ENCODE data around the gene TRAPPC2L.

TRAPPC2L gene

GRCh38 chr16:88861359-88861758 lies 4.4 kb downstream of the TRAPPC2L start:
- Histone ChIP-seq H3K36me3 (peaks cover 31% of the 10 kb centered on the region), H3K27ac (no peak overlapping the region), H3K9me3 (no peaks in the 10 kb centered on the region), H3K27me3 (no peaks in the 10 kb centered on the region), H3K4me3 (ENCODE audit: low read depth in 1 of 2, low read length in 1 of 2) (no peak overlapping the region), H3K4me1 (ENCODE audit: control insufficient read depth in 1 of 2, insufficient read depth in 1 of 2, low read depth in 1 of 2, low read length in 1 of 2) (peaks cover 22 to 27% of the 10 kb centered on the region in 2 experiments)
- TF ChIP-seq CTCF (IDR thresholded peaks at IDR 0.05): no peak

- Histone ChIP-seq H3K9me3 (no peaks in the 10 kb centered on the region), H3K27ac (no peak overlapping the region), H3K36me3 (peaks cover 31% of the 10 kb centered on the region), H3K4me1 (ENCODE audit: control insufficient read depth in 1 of 2, insufficient read depth in 1 of 2, low read depth in 1 of 2, low read length in 1 of 2) (peaks cover 14 to 18% of the 10 kb centered on the region in 2 experiments), H3K4me3 (ENCODE audit: low read depth in 1 of 2, low read length in 1 of 2) (no peak overlapping the region), H3K27me3 (no peaks in the 10 kb centered on the region)
- no peak for TF ChIP-seq CTCF (IDR thresholded peaks at IDR 0.05)
Measured at GRCh38 chr16:88862968-88863367, 6.0 kb downstream of the TRAPPC2L start.

- Histone ChIP-seq H3K4me1 (ENCODE audit: control insufficient read depth in 1 of 2, insufficient read depth in 1 of 2, low read depth in 1 of 2, low read length in 1 of 2) (peaks cover 9 to 13% of the 10 kb centered on the region in 2 experiments), H3K4me3 (ENCODE audit: low read depth in 1 of 2, low read length in 1 of 2) (no peak overlapping the region), H3K27me3 (no peaks in the 10 kb centered on the region), H3K36me3 (peaks cover 31% of the 10 kb centered on the region), H3K9me3 (no peaks in the 10 kb centered on the region), H3K27ac (no peak overlapping the region)
- no peak for TF ChIP-seq CTCF (IDR thresholded peaks at IDR 0.05)
Measured at GRCh38 chr16:88863426-88863825, 6.5 kb downstream of the TRAPPC2L start.

GRCh38 chr16:88864099-88864498 lies 7.2 kb downstream of the TRAPPC2L start:
- Histone ChIP-seq H3K4me1 (ENCODE audit: control insufficient read depth in 1 of 2, insufficient read depth in 1 of 2, low read depth in 1 of 2, low read length in 1 of 2) (peaks cover 2 to 6% of the 10 kb centered on the region in 2 experiments), H3K27me3 (peaks cover 3% of the 10 kb centered on the region), H3K27ac (no peak overlapping the region), H3K4me3 (ENCODE audit: low read depth in 1 of 2, low read length in 1 of 2) (no peak overlapping the region), H3K36me3 (peaks cover 31% of the 10 kb centered on the region), H3K9me3 (no peaks in the 10 kb centered on the region)
- no peak for TF ChIP-seq CTCF (IDR thresholded peaks at IDR 0.05)

DNA sequence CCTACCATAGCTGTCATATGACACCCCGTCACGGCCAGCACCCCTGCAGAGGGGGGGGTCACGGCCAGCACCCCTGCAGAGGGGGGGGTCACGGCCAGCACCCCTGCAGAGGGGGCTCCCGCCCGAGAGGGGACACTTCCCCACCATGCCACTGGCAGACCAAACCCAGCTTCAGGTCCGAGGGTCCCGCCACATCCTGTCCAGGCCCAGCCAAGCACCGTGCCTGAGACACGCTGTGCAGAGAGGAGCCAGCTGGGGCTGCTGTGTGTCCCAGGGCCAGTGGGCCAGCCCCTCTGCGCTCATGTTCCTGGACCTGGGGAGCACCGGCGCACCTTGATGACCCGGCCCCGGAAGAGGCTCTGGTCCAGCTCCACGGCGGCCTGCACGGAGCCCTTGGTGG lies 7.6 kb downstream of the TRAPPC2L start:
- TF ChIP-seq CTCF (IDR thresholded peaks at IDR 0.05): no peak

GRCh38 chr16:88865310-88865709 lies 8.4 kb downstream of the TRAPPC2L start:
- no peak for TF ChIP-seq CTCF (IDR thresholded peaks at IDR 0.05)
- H3K4me3 ChIP-seq (ENCODE audit: low read depth in 1 of 2, low read length in 1 of 2): no peak overlapping the region
- H3K27ac ChIP-seq: no peak overlapping the region

More for the DNA sequence above, 7.6 kb downstream of the TRAPPC2L start:
- H3K27ac ChIP-seq: no peak overlapping the region
- peaks cover 7% of the 10 kb centered on the region for H3K27me3 ChIP-seq
- H3K9me3 ChIP-seq: no peaks in the 10 kb centered on the region
- peaks cover 0 to 2% of the 10 kb centered on the region in 2 experiments for H3K4me1 ChIP-seq (ENCODE audit: control insufficient read depth in 1 of 2, insufficient read depth in 1 of 2, low read depth in 1 of 2, low read length in 1 of 2)
- peaks cover 31% of the 10 kb centered on the region for H3K36me3 ChIP-seq
- no peak overlapping the region for H3K4me3 ChIP-seq (ENCODE audit: low read depth in 1 of 2, low read length in 1 of 2)

More at GRCh38 chr16:88865310-88865709, 8.4 kb downstream of the TRAPPC2L start:
- no peaks in the 10 kb centered on the region for H3K9me3 ChIP-seq
- H3K27me3 ChIP-seq: peaks cover 15% of the 10 kb centered on the region
- no peaks in the 10 kb centered on the region for H3K4me1 ChIP-seq (ENCODE audit: control insufficient read depth in 1 of 2, insufficient read depth in 1 of 2, low read depth in 1 of 2, low read length in 1 of 2)
- peaks cover 25% of the 10 kb centered on the region for H3K36me3 ChIP-seq

Measured in neutrophil (primary cell).